ENCODE data around the gene DDX54. TPM values are rescaled to one million over a fixed set of nuclear protein-coding genes. Genes with fewer than 3 reads are reported as not detected.

DDX54 gene
- total and polyA plus RNA-seq, 2 of the 8 experiments (the other 6 are each of a cell fraction or from before 2014, with no cell fraction given): 64.9 to 113 TPM

DNA sequence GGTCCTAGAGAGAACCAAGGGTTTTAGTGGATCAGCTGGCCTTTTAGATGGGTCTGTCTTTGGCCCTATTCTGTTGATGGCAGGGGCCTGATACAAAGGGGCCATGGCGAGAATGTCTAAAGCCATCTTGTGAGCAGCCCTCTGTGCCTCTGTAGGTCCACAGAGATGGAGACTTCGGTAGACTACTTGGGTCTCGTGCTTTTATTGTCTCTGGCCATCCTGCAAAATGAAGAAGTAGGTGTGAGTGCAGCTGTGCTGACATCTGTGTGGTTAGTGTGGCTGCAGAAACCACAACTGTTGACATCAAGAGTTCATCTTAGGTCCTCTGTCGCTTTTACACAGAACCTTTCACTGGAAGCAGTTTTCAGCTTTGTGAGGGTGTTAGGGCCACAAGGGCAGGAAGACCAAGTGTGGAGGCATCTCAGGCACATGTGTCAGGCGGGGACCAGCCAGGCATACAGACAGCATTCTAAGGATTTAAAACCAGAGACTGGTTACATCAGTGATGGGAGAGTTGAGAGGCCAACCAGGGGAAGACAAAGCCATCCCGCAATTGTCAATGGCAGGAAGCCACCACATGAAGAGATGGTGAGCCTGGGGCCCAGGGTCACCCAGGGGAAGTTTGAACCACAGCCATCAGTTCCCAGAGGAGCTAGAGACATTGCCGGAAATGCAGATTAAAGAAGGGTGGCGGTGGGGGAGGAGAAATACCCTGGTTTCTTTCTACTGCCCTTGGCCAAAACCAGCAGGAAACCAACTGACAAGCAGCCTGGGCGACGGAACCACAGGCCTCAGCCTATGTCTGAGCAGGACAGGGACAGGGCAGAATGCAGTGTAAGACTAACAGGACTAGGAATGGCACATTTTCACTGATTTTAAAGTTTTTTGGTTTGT, 23.0 kb upstream of the DDX54 start (continued):
- TF ChIP-seq, protein P1, sequence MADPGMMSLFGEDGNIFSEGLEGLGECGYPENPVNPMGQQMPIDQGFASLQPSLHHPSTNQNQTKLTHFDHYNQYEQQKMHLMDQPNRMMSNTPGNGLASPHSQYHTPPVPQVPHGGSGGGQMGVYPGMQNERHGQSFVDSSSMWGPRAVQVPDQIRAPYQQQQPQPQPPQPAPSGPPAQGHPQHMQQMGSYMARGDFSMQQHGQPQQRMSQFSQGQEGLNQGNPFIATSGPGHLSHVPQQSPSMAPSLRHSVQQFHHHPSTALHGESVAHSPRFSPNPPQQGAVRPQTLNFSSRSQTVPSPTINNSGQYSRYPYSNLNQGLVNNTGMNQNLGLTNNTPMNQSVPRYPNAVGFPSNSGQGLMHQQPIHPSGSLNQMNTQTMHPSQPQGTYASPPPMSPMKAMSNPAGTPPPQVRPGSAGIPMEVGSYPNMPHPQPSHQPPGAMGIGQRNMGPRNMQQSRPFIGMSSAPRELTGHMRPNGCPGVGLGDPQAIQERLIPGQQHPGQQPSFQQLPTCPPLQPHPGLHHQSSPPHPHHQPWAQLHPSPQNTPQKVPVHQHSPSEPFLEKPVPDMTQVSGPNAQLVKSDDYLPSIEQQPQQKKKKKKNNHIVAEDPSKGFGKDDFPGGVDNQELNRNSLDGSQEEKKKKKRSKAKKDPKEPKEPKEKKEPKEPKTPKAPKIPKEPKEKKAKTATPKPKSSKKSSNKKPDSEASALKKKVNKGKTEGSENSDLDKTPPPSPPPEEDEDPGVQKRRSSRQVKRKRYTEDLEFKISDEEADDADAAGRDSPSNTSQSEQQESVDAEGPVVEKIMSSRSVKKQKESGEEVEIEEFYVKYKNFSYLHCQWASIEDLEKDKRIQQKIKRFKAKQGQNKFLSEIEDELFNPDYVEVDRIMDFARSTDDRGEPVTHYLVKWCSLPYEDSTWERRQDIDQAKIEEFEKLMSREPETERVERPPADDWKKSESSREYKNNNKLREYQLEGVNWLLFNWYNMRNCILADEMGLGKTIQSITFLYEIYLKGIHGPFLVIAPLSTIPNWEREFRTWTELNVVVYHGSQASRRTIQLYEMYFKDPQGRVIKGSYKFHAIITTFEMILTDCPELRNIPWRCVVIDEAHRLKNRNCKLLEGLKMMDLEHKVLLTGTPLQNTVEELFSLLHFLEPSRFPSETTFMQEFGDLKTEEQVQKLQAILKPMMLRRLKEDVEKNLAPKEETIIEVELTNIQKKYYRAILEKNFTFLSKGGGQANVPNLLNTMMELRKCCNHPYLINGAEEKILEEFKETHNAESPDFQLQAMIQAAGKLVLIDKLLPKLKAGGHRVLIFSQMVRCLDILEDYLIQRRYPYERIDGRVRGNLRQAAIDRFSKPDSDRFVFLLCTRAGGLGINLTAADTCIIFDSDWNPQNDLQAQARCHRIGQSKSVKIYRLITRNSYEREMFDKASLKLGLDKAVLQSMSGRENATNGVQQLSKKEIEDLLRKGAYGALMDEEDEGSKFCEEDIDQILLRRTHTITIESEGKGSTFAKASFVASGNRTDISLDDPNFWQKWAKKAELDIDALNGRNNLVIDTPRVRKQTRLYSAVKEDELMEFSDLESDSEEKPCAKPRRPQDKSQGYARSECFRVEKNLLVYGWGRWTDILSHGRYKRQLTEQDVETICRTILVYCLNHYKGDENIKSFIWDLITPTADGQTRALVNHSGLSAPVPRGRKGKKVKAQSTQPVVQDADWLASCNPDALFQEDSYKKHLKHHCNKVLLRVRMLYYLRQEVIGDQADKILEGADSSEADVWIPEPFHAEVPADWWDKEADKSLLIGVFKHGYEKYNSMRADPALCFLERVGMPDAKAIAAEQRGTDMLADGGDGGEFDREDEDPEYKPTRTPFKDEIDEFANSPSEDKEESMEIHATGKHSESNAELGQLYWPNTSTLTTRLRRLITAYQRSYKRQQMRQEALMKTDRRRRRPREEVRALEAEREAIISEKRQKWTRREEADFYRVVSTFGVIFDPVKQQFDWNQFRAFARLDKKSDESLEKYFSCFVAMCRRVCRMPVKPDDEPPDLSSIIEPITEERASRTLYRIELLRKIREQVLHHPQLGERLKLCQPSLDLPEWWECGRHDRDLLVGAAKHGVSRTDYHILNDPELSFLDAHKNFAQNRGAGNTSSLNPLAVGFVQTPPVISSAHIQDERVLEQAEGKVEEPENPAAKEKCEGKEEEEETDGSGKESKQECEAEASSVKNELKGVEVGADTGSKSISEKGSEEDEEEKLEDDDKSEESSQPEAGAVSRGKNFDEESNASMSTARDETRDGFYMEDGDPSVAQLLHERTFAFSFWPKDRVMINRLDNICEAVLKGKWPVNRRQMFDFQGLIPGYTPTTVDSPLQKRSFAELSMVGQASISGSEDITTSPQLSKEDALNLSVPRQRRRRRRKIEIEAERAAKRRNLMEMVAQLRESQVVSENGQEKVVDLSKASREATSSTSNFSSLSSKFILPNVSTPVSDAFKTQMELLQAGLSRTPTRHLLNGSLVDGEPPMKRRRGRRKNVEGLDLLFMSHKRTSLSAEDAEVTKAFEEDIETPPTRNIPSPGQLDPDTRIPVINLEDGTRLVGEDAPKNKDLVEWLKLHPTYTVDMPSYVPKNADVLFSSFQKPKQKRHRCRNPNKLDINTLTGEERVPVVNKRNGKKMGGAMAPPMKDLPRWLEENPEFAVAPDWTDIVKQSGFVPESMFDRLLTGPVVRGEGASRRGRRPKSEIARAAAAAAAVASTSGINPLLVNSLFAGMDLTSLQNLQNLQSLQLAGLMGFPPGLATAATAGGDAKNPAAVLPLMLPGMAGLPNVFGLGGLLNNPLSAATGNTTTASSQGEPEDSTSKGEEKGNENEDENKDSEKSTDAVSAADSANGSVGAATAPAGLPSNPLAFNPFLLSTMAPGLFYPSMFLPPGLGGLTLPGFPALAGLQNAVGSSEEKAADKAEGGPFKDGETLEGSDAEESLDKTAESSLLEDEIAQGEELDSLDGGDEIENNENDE (IDR thresholded peaks at IDR 0.05; ENCODE audit: insufficient replicate concordance, low read length): no peak
- TF ChIP-seq CBX5 (IDR thresholded peaks at IDR 0.05; ENCODE audit: low read depth, low read length) (no peak), SAP30 (IDR thresholded peaks at IDR 0.05; ENCODE audit: insufficient read depth, insufficient replicate concordance, low read length) (no peak), EGR1 (IDR thresholded peaks at IDR 0.05; ENCODE audit: borderline replicate concordance, low read depth, low read length) (no peak), TAF1 (IDR thresholded peaks at IDR 0.05; ENCODE audit: low read depth, low read length) (no peak), CREB1 (IDR thresholded peaks at IDR 0.05) (no peak)
